NCI-H128 (cell line): ENCODE results near the gene GSTK1.
"Not testable (repeated sequence)": the region's sequence is repeated elsewhere in the genome, so short reads cannot be mapped to it uniquely, and the experiment has no call there.

Experiments
- DNase-seq: peaks from one replicate; lab custom pipeline; 2025; ENCODE audit not compliant: unreplicated experiment; lab: John Stamatoyannopoulos, UW

The GSTK1 gene

DNA sequence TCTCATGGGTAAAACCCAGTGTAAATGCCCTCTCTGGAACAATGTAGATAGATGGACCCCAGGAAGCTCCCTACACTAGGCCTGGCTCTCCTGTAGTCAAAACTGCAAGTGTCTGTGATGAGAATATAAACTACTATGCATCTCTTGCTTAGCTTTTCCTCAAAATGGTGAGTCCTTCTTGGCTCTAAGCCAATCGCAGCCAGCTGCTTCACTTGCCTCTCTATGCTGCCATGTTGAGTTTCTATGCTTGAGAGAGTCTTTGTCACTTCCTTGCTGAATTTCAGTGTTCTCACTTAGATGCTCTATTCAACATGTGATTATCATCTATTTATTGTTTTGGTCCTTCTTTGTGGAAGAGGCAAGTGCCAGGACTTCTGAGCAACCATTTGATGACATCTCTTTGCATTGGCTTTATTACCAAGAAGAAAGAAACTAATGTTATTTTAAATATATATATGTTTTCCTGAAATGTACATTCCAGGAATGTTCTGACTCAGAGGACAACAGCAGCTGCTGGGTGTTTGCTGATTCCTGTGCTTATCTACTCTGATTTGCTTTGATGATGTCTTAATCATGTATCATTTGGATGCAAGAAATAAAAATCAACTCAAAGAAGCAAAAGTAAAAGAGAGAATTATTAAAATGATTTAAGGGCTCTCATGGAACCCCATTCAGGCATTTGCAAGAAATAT lies 24.8 kb upstream of the GSTK1 start:
- DNase-seq: no peak

DNA sequence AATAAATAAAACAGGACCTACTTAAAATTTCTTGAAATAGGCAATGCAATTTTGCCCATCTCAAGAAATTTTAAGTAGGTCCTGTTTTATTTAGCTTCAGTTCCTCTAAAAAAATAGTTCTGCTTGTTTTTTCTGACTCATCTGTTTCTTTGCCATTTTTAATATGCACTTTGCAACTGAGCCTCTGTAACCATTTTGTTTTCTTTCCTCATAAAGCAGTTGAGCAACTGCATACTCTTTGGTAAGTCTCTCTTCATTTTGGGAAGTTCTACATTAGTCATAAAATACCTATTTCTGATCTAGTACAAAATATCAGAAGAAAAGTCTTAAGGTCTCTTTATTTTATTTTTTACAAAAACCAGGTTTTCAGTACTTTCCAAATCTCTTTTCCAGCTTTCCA lies 23.4 kb upstream of the GSTK1 start:
- DNase-seq: no peak

GRCh38 chr7:143240291-143241168 lies 22.7 kb upstream of the GSTK1 start:
- no peak for DNase-seq

DNA sequence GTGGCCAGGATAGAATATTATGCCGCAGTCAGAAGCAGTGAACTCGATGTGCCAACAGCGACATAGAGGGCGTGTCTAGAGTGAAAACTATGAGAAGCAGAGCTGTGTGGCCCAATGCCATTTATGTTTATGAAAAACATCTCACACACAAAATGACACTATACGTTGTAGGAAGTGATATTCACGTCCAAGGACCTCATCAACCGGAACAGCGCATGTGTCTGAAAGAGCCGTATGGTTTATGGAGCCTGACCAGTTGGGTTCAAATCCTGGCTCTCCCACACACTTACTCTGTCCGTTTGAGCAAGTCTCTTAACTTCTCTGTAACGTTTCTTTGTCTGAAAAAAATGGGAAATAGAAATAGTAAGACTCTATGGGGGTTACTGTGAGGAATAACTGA lies 20.9 kb upstream of the GSTK1 start:
- DNase-seq: no peak

- no peak for DNase-seq
These were observed 20.1 kb upstream of the GSTK1 start for GRCh38 chr7:143243111-143243510.

DNA sequence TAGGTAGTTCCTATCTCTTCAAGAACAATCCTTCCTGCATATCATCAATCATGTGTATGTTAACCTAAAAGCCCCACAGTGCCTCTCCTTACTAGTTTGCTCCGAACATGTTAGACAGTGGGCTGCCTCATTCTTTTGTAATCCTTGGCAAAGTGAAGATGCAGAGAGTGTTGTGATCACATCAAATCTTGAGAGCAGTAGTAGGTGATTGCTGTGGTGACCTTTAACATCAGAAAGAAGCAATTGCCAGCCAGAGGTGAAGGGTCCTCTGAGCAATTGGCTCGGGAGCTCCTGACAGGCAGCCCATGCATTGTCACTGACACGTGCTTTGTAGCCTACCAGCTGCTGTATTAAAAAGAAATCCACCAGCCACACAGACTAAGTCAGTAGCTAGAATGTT lies 19.6 kb upstream of the GSTK1 start:
- DNase-seq: no peak

DNA sequence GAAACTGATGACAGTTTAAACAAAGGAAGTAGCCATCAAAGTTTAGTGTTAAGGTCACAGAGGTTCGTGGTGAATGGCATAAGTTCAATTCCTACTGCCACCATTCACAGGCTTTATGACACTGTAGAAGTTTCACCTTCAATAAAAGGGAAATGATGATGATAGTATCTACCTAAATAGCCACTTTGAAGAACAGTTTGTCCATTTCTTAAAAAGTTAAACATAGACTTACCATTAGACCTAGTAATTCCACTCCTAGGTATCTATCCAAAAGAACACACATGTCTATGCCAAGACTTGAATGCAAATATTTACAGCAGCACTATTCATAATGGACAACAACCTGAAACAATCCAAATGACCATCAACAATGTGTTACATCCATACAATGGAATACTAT lies 18.9 kb upstream of the GSTK1 start:
- DNase-seq: no peak

- no peak for DNase-seq
These were observed 18.1 kb upstream of the GSTK1 start for GRCh38 chr7:143245123-143245522.

DNA sequence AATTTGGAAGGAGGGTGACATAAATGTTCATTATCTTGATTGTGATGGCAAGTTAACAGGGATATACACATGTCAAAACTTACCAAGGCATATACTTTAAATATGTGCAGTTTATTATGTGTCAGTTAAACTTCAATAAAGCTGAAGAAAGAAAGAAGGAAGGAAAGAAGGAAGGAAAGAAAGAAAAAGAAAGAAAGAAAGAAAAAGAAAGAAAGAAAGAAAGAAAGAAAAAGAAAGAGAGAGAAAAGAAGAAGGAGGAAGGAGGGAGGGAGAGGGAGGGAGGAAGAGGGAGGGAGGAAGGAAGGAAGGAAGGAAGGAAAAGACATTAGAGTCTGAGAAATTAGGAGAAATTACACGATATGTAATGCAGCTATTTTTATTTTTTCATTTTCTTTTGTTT lies 15.9 kb upstream of the GSTK1 start:
- DNase-seq: no peak

- DNase-seq: no peak
These were observed 14.4 kb upstream of the GSTK1 start for GRCh38 chr7:143248761-143249354.

- no peak for DNase-seq
These were observed 13.0 kb upstream of the GSTK1 start for GRCh38 chr7:143250199-143250598.

DNA sequence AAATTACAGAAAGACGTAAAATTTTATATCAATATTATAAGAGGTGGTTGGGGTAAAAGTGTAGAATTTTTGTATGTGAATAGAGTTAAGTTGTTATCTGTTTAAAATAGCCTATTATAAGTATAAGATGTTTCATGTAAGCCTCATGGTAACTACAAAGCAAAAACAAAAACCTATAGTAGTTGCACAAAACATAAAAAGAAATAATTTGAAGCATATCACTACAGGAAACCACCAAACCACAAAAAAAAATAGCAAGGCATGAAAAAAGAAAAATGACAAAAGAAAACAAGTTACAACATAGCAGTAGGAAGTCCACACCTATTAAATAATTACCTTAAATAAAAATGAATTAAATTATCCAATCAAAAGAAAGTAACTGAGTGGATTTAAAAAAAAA lies 12.4 kb upstream of the GSTK1 start:
- DNase-seq: no peak

GRCh38 chr7:143252006-143252405 lies 11.2 kb upstream of the GSTK1 start:
- no peak for DNase-seq

DNA sequence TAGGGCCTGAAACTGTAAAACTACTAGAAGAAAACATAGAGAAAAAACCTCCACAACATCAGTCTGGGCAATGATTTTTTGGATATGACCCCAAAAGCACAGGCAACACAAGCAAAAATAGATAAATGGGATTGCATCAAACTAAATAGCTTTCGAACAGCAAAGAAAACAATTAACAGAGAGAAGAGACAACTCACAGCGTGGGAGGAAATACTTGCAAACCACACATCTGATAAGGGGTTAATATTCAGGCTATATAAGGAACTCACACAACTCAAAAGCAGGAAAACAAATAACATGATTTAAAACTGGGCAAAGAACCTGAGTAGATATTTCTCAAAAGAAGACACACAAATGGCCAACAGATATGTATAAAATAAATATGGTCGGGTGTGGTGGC lies 7.7 kb upstream of the GSTK1 start:
- DNase-seq: no peak

DNA sequence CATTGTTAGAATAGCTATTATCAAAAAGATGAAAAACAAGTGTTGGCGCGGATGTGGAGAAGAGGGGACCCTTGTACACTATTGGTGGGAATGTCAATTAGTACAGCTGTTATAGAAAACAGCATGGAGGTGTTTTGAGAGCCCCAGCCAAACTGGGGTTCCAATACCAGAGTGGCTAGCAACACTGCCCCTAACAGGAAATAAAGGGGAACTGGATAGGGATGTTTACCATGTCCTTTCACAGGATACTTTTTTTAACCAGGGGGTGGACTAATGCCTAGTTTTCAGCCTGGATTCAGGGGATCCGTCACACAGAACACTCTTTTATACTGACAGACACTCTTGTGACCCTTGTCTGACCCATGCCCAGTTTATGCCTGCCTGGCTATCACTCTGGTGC lies 6.9 kb upstream of the GSTK1 start:
- DNase-seq: no peak

- no peak for DNase-seq
These were observed 6.3 kb upstream of the GSTK1 start for GRCh38 chr7:143256932-143257331.

- no peak for DNase-seq
These were observed 5.7 kb upstream of the GSTK1 start for GRCh38 chr7:143257501-143257900.

- no peak for DNase-seq
These were observed 4.4 kb upstream of the GSTK1 start for GRCh38 chr7:143258831-143259230.

- no peak for DNase-seq
These were observed 3.5 kb upstream of the GSTK1 start for GRCh38 chr7:143259765-143260164.

- no peak for DNase-seq
These were observed 1.3 kb upstream of the GSTK1 start for GRCh38 chr7:143261901-143262300.

DNA sequence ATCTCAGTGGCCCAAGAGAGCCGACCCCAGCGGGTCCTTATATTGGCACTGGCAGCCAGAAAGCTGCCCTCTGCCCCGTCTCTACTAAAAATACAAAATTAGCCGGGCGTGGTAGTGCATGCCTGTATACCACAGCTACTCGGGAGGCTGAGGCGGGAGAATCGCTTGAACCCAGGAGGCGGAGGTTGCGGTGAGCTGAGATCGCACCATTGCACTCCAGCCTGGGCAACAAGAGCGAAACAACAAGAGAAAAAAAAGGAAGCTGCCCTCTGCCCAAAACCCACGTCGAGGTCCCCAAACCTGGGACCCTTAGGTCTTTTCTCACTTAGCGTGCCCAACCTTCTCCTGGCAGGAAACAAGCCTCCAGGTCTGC lies 941 bp downstream of the GSTK1 start:
- not testable (repeated sequence) for DNase-seq

DNA sequence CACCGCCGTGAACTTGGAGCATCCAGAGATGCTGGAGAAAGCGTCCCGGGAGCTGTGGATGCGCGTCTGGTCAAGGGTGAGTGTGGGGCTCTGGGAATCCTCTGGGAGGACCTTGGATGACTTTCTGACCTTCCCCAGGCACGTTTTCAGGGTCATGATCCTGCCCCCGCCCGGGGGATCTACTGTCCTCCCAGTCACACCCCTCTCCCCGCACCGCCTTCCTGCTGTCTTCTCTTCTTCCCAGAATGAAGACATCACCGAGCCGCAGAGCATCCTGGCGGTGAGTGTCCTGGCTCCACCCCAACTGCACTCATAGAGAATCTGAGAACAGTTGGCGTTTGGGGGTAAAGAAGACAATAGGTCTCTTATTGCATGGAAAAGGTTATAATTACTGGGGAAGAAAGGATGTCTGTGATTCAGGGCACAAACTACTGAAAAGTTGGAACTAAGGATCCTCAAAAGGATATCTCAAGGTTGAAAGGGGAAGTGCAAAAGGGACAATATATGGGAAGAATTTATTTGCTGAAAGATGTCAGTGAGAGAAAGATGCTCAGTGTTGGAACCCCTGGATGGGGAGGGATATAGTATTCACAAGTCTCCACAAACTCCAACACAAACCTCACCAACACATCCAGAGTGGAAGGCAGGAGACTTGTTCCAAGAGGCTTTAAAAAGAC lies 1.9 kb downstream of the GSTK1 start:
- DNase-seq: no peak
